GM13977 (cell line): ENCODE data around the gene TRAT1.

Experiments used
- DNase-seq: peaks from one replicate; pipeline ENCODE4 v3.0.0; 2012; ENCODE audit warnings: low spot score
- CTCF ChIP-seq: IDR thresholded peaks from 2 replicates; pipeline ENCODE4 v1.5.1; 2012; ENCODE audit warnings: mild to moderate bottlenecking, control low read depth; ENCODE audit not compliant: insufficient read depth; ENCODE audit errors: extremely low read depth, missing control alignments
- in situ Hi-C: fragments of 300-500 bp; cut with MboI; formaldehyde crosslinking; loops from one replicate; pipeline ENCODE4 v1.12.0; 2022; ENCODE audit warnings: low sequenced_read_pairs, low pct_unique_long_range_greater_than_20kb, mixed read lengths, inconsistent platforms; ENCODE audit not compliant: unreplicated experiment

TRAT1 gene

DNA sequence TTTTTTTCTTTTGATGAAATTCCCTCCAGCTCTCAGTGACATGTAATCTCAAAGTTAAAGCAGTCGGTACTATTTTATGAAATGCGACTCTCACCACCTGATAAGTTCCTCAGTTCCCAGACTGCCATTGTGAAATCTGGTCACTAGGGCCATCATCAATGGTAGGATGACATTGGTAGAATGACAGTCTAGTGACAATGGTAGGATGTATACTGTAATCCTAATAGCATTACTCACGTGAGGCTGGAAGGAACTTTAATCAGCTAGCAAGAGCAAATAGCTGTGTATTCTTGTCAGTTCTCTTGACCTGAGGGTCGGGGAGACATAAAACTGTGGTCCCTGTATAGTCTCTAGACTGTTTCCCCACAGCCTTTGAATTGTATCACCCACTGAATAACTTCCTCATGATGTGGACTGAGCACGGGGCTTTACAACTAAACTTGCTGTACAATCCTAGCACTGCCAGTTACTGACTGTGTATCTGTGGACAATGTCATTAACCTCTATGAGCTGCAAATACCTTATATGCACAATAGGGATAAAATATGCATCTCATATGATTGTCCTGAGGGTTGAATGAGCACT lies 23.2 kb downstream of the TRAT1 start:
- no peak for DNase-seq
- no peak for TF ChIP-seq CTCF
- in situ Hi-C loops = no loop called here

GRCh38 chr3:108847187-108847586 lies 24.6 kb downstream of the TRAT1 start:
- no peak for TF ChIP-seq CTCF
- DNase-seq = no peak
- in situ Hi-C loops = no loop called here

GRCh38 chr3:108849075-108849474 lies 26.5 kb downstream of the TRAT1 start:
- in situ Hi-C loops = no loop called here
- DNase-seq = no peak
- no peak for TF ChIP-seq CTCF

DNA sequence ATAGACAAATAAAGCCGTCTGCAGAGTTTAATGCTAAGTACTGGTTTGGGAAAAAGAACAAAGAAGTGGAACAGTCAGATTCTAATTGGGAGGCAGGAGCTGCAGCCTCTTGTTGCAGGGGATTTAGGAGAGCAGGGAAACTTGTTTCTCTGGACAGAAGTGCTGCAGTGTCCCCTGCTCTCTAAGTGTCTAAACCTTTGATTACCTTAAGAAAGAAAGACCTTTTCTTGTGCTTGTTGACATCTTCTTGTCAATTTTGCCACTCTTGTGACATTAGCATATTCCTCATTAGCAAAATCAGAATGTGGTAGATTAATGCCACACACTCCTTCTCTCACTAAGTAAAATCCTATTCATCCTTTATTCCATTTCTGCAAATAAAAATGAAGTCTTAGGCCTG lies 38.8 kb downstream of the TRAT1 start:
- in situ Hi-C loops = no loop called here
- no peak for DNase-seq
- no peak for TF ChIP-seq CTCF

DNA sequence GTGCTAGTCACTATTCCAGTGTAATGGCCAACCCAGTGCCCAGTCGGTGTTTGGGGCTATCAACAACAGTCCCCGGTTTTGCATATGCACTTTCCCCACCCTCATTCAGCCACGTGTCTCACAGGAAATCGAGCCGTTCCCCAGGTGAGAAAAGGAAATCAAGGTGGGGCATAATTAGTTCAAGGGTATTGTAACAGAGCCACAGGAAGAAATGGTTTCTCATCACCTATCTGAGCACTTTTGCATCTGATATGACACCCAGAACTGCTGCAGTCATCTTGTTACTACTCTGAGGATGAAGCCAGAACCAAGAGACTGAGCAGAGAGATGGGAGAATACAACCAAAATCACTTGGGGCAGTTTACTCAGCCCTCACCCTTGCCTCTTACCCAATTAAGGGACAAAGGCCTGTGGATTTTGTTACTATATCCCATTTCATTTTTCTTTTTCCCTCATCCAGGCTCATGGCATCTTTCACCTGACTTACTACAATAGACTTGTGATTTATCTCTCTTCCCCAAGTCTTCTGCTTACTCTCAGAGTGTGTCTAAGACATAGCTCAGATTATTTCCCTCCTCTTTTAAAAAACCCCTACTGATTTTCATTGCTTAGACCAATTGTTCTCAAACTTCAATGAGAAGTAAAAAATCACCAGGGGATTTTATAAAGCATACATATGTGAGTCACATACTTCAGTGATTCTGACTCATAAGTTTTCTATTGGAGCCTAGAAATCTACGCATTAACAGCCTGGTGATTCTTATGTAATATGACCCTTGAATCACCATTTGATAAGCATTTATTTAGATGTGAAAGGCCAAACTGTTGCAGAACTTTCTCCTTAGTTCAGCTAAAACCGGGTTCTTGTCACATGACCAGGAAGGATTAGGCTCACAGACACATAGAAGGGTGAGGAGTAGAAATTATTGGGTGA lies 40.5 kb downstream of the TRAT1 start:
- in situ Hi-C loops = no loop called here
- peak; percentile 29 for DNase-seq

DNA sequence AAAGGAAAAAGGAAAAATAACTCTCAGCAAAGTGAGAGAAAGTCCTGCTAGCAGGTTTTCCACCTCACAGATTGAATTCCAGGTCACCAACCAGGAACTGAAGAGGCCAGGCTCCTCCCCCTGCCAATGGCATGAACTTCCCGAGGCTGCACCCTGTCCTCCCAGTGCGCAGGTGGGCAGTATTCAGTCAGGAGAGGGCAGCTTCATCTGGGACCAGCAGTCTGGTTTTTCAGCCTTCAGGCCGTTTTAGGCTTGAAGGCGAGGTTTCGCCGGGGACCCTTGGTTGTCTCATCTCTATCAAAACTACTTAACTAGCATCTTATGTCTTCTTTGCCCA lies 41.2 kb downstream of the TRAT1 start:
- TF ChIP-seq CTCF = no peak
- DNase-seq = no peak
- in situ Hi-C loops = no loop called here

More for the DNA sequence above, 40.5 kb downstream of the TRAT1 start:
- TF ChIP-seq CTCF = no peak
